ENCODE measurements around the gene ST8SIA4. TPM values are rescaled to one million over a fixed set of nuclear protein-coding genes. Genes with fewer than 3 reads are reported as not detected.

Gene ST8SIA4
- total and polyA plus RNA-seq, 2 donors (not counting 3 experiments of a cell fraction or from before 2014, with no cell fraction given): 4.5 to 25.0 TPM

DNA sequence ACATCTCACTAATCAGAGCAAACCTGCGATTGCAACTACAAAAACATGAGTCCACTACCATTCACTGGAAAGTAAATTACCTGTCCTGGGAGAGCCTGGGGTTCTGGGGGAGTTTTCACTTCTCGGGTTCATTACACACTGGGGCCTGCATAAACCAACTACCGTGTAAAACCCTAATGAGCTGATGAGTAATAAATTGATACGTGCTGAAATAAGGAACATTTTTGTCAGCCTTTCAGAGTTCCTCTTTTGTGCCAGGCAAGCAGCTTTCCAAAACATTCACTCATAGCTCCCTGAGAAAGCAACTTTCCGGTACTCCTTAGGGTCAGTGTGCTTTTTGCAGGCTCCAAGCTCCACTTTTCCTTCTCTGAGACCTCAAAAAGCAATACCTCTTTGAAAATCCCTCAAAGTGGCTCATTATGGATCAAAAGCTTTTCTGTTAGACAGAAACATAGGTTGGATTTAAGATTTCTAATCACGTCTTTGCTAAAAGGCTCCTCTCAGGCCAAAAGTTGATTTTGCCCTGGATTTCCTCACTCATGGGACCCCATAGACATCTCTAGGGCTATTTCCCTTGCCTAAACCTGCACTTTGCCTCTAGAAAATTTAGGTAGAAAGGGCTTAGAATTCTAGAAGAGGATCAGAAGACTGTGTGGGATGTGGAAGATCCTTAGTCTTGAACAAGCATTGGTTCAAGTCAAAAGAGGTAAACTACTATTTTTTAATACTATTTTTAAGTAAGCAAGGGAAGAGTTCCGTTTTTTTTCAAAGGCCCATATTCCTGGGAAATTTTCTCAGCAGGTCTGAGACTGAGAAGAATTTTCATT, 74.8 kb downstream of the ST8SIA4 start:
- intact Hi-C loops (cut with micrococcal nuclease) (no loop called here), dilution Hi-C loops (cut with MboI; ENCODE audit: extremely low pct_ligation_motif_present, low sequenced_read_pairs) (no loop called here)
- Histone ChIP-seq H3K4me2 (ENCODE audit: insufficient read depth, low read length) (no peak overlapping the region), H3K9me1 (replicated peaks; ENCODE audit: control insufficient read depth, extremely low read depth, insufficient read depth, low read length) (no peaks in the 10 kb centered on the region), H3K79me2 (ENCODE audit: control insufficient read depth, insufficient read depth, low read length) (no peaks in the 10 kb centered on the region), H3K27ac (ENCODE audit: insufficient read depth, low read depth, low read length) (no peak overlapping the region), H3K4me3 (replicated peaks in 1 of 3; ENCODE audit: insufficient read depth in 1 of 3, low read depth in 1 of 3, low read length in 3 of 3) (no peak overlapping the region), H4K20me1 (replicated peaks; ENCODE audit: control insufficient read depth, extremely low read depth, insufficient read depth, low read length) (no peaks in the 10 kb centered on the region), H3K36me3 (ENCODE audit: control insufficient read depth in 2 of 2, extremely low read depth in 1 of 2, insufficient read depth in 2 of 2, low read length in 2 of 2) (no peaks in the 10 kb centered on the region), H3K4me1 (ENCODE audit: control insufficient read depth, extremely low read depth, insufficient read depth, low read length) (peaks cover 20% of the 10 kb centered on the region), H3K9me3 (replicated peaks; ENCODE audit: control insufficient read depth, insufficient read depth, low read length) (no peaks in the 10 kb centered on the region), H2AFZ (ENCODE audit: low read depth, low read length) (no peak overlapping the region), H3K27me3 (ENCODE audit: control insufficient read depth in 2 of 2, insufficient read depth in 2 of 2, low read length in 2 of 2) (no peaks in the 10 kb centered on the region), H3K9ac (replicated peaks; ENCODE audit: extremely low read depth, insufficient read depth, low read length) (peak overlapping the region; percentile 17)
- BruUV-seq (replicated peaks): no TSS peak
- TF ChIP-seq POLR2AphosphoS5 (IDR thresholded peaks at IDR 0.05; ENCODE audit: insufficient read depth, low read depth, low read length) (no peak), EZH2 (IDR thresholded peaks at IDR 0.05; ENCODE audit: borderline replicate concordance, low read depth, low read length, severe bottlenecking) (no peak), JUN (IDR thresholded peaks at IDR 0.05; ENCODE audit: borderline replicate concordance, insufficient read depth, insufficient read length, low read depth) (no peak), MYC (IDR thresholded peaks at IDR 0.05; ENCODE audit: low read depth, low read length) (no peak), GATA2 (IDR thresholded peaks at IDR 0.05; ENCODE audit: insufficient read depth, insufficient read length, low read depth, low read length) (no peak), POLR2A (IDR thresholded peaks at IDR 0.05; ENCODE audit: low read depth, low read length) (no peak), FOS (IDR thresholded peaks at IDR 0.05; ENCODE audit: borderline replicate concordance, insufficient read depth, low read length) (no peak), MAX (IDR thresholded peaks at IDR 0.05; ENCODE audit: insufficient read depth, insufficient read length) (no peak)
- TF ChIP-seq, protein P1, sequence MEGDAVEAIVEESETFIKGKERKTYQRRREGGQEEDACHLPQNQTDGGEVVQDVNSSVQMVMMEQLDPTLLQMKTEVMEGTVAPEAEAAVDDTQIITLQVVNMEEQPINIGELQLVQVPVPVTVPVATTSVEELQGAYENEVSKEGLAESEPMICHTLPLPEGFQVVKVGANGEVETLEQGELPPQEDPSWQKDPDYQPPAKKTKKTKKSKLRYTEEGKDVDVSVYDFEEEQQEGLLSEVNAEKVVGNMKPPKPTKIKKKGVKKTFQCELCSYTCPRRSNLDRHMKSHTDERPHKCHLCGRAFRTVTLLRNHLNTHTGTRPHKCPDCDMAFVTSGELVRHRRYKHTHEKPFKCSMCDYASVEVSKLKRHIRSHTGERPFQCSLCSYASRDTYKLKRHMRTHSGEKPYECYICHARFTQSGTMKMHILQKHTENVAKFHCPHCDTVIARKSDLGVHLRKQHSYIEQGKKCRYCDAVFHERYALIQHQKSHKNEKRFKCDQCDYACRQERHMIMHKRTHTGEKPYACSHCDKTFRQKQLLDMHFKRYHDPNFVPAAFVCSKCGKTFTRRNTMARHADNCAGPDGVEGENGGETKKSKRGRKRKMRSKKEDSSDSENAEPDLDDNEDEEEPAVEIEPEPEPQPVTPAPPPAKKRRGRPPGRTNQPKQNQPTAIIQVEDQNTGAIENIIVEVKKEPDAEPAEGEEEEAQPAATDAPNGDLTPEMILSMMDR (IDR thresholded peaks at IDR 0.05; ENCODE audit: extremely low read depth in 1 of 2, insufficient read depth in 1 of 2, low read depth in 1 of 2, low read length in 2 of 2): no peak
- CTCF ChIA-PET: interaction anchor here (0.7 to 2.1 kb wide), 9 partner anchors 10 to 1662 kb away, joined by 3 to 9 read pairs (median 4); partner anchors contain the start of gene ST8SIA4
- POLR2A ChIA-PET: interaction anchor here (0.5 kb wide), 1 partner anchor 185 kb away, joined by 3 read pairs; no protein-coding TSS in a partner anchor
- DNase-seq (ENCODE audit: low read depth, low spot score): no peak
- FAIRE-seq: peak; percentile 46

All from endothelial cell of umbilical vein (primary cell).